C4-2B (cell line): Measurements from ENCODE around the gene MAML3.

ENCODE experiments used
- CTCF ChIP-seq: fragments of 450-650 bp; conservative IDR thresholded peaks from 2 replicates; pipeline ENCODE4 v1.5.1; 2017; ENCODE audit warnings: mild to moderate bottlenecking
- ZFX ChIP-seq: fragments of 450-650 bp; IDR thresholded peaks from 2 replicates; pipeline ENCODE4 v1.6.1; 2017

- no peak for TF ChIP-seq CTCF
- TF ChIP-seq ZFX: no peak
These were observed 32.8 kb upstream of the MAML3 start for GRCh38 chr4:140186651-140187315.
